Chondrocyte (in vitro differentiated cells): Measurements from ENCODE around the gene MARK4. TPM values are rescaled to one million over a fixed set of nuclear protein-coding genes. Genes with fewer than 3 reads are reported as not detected.

Experiments used
- DNase-seq: peaks from one replicate; pipeline ENCODE4 v3.0.0; 2021; ENCODE audit warnings: mixed read lengths, low spot score
- H3K27ac Mint-ChIP-seq: one replicate; pipeline ENCODE4 v1.8.0; 2021; ENCODE audit warnings: mild to moderate bottlenecking, moderate library complexity, mixed read lengths; ENCODE audit not compliant: unreplicated experiment
- H3K27me3 Mint-ChIP-seq: 2 replicates; pipeline ENCODE4 v1.8.0; 2021; ENCODE audit warnings: low read depth, mixed read lengths
- H3K36me3 Mint-ChIP-seq: 2 replicates; pipeline ENCODE4 v1.8.0; 2021; ENCODE audit warnings: low read depth, mixed read lengths
- H3K4me1 Mint-ChIP-seq: 2 replicates; pipeline ENCODE4 v1.8.0; 2021; ENCODE audit warnings: low read depth, mild to moderate bottlenecking, mixed read lengths
- H3K4me3 Mint-ChIP-seq: one replicate; pipeline ENCODE4 v1.8.0; 2021; ENCODE audit warnings: mild to moderate bottlenecking, moderate library complexity, mixed read lengths; ENCODE audit not compliant: unreplicated experiment
- H3K9me3 Mint-ChIP-seq: 2 replicates; pipeline ENCODE4 v1.8.0; 2021; ENCODE audit warnings: low read depth, mixed read lengths
- total RNA-seq: library from RNA; stranded (reverse); gene quantifications from 3 replicates; pipeline ENCODE4 v1.2.1, GENCODE V29; 2021
- TF ChIP-seq, protein P1 (sequence below): fragments of 200-600 bp; sonication (generic); IDR thresholded peaks from 2 replicates; pipeline ENCODE4 v1.5.0; 2021; ENCODE audit warnings: antibody characterized with exemption, mild to moderate bottlenecking, moderate library complexity

Gene MARK4
- total RNA-seq, 1 donor from 2014 or later: 46.3 TPM

DNA sequence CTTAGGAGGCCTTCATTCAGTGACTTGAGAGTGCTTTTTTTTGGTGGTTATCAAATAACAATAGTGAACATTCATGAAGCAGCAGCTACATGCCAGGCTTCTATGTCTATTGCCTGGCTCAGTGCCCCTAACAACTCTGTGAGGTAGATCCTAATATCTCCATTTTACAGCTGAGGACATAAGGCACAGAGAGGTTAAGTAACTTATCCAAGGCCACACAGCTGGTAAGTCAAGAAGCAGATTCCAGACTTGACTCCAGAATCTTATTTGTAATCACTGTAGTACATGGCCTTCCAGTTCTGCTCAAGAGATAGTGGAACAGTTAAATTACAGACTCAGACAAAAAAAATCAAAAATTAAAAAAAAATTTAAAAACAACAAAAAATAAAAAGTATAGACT, 44.8 kb downstream of the MARK4 start:
- H3K36me3 Mint-ChIP-seq: peaks cover 47% of the 10 kb centered on the region
- H3K9me3 Mint-ChIP-seq: peaks cover 4% of the 10 kb centered on the region
- H3K4me1 Mint-ChIP-seq: no peaks in the 10 kb centered on the region

GRCh38 chr19:45296355-45296754, 45.3 kb downstream of the MARK4 start:
- Mint-ChIP-seq H3K9me3 (peaks cover 4% of the 10 kb centered on the region), H3K4me3 (no peak overlapping the region), H3K27me3 (no peaks in the 10 kb centered on the region), H3K4me1 (no peaks in the 10 kb centered on the region), H3K36me3 (peaks cover 46% of the 10 kb centered on the region), H3K27ac (no peak overlapping the region)
- TF ChIP-seq, protein P1, sequence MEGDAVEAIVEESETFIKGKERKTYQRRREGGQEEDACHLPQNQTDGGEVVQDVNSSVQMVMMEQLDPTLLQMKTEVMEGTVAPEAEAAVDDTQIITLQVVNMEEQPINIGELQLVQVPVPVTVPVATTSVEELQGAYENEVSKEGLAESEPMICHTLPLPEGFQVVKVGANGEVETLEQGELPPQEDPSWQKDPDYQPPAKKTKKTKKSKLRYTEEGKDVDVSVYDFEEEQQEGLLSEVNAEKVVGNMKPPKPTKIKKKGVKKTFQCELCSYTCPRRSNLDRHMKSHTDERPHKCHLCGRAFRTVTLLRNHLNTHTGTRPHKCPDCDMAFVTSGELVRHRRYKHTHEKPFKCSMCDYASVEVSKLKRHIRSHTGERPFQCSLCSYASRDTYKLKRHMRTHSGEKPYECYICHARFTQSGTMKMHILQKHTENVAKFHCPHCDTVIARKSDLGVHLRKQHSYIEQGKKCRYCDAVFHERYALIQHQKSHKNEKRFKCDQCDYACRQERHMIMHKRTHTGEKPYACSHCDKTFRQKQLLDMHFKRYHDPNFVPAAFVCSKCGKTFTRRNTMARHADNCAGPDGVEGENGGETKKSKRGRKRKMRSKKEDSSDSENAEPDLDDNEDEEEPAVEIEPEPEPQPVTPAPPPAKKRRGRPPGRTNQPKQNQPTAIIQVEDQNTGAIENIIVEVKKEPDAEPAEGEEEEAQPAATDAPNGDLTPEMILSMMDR: no peak
- no peak for DNase-seq

More for the DNA sequence above, 44.8 kb downstream of the MARK4 start:
- H3K4me3 Mint-ChIP-seq: no peak overlapping the region
- no peak overlapping the region for H3K27ac Mint-ChIP-seq
- TF ChIP-seq, protein P1: no peak
- H3K27me3 Mint-ChIP-seq: no peaks in the 10 kb centered on the region
- no peak for DNase-seq

DNA sequence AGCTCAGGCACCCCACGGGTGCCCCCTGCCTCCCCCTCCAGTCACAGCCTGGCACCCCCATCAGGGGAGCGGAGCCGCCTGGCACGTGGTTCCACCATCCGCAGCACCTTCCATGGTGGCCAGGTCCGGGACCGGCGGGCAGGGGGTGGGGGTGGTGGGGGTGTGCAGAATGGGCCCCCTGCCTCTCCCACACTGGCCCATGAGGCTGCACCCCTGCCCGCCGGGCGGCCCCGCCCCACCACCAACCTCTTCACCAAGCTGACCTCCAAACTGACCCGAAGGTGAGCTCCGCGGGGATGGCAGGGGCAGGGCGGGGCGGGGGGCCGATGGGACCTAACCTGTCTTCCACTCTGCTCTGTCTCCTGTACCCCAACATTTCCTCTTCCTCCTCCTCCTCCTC, 46.6 kb downstream of the MARK4 start:
- TF ChIP-seq, protein P1: no peak
- H3K4me3 Mint-ChIP-seq: no peak overlapping the region
- peaks cover 3% of the 10 kb centered on the region for H3K9me3 Mint-ChIP-seq
- no peak overlapping the region for H3K27ac Mint-ChIP-seq
- H3K27me3 Mint-ChIP-seq: no peaks in the 10 kb centered on the region
- H3K4me1 Mint-ChIP-seq: no peaks in the 10 kb centered on the region
- DNase-seq: no peak
- peaks cover 36% of the 10 kb centered on the region for H3K36me3 Mint-ChIP-seq

DNA sequence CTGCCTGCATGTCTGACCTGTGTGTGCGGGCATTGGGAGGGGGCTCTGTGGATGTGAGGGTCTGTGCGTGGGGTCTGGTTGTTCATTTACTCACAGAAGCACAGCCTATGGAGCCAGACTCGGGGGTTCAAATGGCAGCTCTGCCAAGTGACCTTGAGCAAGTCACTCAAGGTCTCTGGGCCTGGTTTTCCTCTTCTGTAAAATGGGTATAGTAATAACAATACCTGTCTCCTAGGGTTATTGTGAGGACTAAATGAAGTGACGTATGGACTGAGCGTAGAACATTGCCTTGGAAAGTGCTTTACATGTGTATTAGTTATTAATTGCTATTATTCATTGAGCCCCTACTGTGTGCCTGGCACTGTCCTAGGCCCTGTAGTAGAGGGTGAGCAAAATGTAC, 47.2 kb downstream of the MARK4 start:
- Mint-ChIP-seq H3K9me3 (peaks cover 3% of the 10 kb centered on the region), H3K4me3 (no peak overlapping the region), H3K27ac (no peak overlapping the region), H3K4me1 (no peaks in the 10 kb centered on the region), H3K27me3 (no peaks in the 10 kb centered on the region), H3K36me3 (peaks cover 34% of the 10 kb centered on the region)
- no peak for DNase-seq
- TF ChIP-seq, protein P1: no peak

GRCh38 chr19:45299719-45300118, 48.6 kb downstream of the MARK4 start:
- TF ChIP-seq, protein P1: no peak
- H3K4me1 Mint-ChIP-seq: no peaks in the 10 kb centered on the region
- H3K27me3 Mint-ChIP-seq: no peaks in the 10 kb centered on the region
- H3K4me3 Mint-ChIP-seq: no peak overlapping the region
- H3K27ac Mint-ChIP-seq: no peak overlapping the region
- H3K9me3 Mint-ChIP-seq: peaks cover 3% of the 10 kb centered on the region
- no peak for DNase-seq
- peaks cover 24% of the 10 kb centered on the region for H3K36me3 Mint-ChIP-seq
